ENCODE results near the gene PRICKLE1.

The PRICKLE1 gene

DNA sequence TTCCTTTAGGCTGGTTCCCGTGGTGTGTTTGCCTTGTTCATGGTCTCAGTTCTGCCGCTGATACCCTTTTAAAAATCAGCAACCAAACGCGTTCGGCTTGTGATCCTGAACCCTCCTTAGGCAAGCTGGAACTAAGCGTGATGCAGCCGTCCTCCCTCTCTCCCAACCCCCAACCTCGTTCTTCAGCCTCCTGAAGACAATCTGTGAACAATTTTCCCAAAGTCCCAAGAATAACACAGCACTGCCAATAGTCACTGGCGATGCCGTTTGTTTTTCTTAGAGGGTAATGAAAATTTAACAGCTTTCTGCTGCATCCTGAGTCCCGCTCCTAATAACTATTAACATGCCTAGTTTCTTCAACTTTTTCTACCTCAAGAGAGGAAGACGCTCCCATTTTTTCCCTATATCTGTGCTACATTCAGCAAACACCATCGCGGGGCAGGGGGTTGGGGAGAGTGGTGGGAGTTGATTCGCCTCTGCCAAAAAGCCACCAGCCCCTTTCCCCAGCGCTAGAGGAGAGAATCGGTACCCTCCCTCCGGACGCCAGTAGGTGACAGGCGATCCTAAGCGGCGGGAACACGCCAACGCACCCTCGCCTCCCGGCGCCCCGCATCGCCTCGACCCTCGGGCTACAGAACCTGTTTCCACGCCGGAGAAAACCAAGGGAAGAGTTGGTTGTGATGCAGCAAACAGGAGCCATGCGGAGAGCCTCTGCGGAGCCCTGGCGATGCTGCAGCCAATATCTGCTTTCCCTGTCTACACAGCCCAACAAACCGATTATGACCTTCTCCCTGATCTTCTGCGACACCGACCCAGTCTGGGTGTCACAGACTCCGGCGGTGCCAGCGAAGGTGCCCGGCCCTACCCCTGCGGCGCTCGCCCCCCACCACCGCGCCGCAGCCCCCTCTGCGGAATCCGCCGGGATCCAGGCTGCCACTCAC, 752 bp downstream of the PRICKLE1 start:
- peak; percentile 73 for DNase-seq

DNA sequence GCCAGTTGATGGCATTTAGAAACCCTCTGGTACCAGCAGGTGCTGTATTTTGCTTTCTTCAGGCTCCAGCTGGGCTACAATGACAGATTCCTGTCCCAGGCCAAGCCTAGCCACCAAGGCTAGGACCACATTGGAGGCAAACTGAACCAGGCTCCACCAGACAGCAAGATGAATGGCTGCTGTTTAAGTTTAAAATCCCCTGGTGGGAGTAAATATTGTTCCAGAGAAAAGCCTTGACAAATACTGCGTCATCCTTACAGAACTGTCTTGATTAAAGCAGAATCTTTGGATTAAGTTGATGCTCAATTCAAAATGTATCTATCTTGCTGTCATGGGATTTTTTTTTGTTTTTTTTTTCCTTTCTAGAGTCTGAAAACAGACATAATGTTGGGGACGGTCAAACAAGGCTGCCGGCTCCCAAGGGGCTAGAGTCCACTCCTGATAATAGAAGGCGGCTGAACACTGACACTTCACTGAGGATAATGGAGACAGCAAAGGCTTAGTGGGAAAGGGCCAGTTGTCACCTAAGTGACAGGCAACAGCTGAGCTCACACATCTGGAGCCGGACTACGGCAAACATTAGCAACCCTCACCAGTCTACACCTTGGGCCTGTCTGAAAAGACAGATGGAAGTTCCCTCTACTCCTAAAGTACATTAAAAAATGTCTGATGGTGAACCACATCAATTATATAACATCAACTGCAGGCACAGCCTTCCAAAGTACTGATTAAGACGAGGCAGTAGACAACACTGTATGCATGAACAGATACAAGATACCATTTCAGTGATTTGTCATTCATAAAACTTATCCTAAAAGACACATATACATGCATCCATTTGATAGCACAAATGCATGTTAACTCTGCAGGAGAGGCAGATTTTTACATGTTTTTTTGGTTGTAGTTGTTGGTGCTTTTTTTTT, 1.7 kb downstream of the PRICKLE1 start:
- DNase-seq, result peak; percentile 26

DNA sequence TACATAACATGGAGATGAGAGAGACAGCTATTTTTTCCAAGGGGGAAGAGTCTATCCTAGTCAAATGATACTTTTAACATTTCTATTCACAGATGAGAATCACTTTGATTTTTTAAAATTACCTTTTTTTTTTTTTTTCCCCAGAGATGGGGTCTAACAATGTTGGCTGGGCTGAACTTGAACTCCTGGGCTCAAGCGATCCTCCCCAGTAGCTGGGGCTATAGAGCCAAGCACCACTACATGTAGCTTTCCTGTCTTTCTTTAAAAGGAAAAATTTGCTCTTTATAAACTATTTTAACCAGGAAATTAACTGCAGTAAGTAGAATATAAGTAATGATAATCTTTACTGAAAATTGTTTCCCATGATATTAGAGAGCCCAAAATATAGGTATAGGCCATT, 3.3 kb downstream of the PRICKLE1 start:
- no peak for DNase-seq

DNA sequence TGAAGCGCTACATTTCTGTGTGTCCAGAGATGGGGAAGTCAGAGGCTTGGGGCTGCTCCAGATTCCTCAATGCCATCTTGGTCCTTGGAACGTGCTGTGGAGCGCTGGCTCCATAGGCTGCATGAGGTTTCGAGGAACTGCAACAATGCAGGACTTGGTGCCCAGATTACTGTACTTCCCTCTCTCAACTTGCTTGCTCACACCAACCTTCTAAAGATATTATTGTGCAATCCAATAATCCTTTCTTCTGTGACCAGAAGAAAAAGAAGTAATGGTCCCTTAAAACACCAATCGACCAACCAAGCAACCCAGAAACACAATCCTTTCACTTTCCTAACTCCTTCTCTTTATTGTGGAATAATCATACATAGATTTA, 3.7 kb downstream of the PRICKLE1 start:
- peak; percentile 42 for DNase-seq

DNA sequence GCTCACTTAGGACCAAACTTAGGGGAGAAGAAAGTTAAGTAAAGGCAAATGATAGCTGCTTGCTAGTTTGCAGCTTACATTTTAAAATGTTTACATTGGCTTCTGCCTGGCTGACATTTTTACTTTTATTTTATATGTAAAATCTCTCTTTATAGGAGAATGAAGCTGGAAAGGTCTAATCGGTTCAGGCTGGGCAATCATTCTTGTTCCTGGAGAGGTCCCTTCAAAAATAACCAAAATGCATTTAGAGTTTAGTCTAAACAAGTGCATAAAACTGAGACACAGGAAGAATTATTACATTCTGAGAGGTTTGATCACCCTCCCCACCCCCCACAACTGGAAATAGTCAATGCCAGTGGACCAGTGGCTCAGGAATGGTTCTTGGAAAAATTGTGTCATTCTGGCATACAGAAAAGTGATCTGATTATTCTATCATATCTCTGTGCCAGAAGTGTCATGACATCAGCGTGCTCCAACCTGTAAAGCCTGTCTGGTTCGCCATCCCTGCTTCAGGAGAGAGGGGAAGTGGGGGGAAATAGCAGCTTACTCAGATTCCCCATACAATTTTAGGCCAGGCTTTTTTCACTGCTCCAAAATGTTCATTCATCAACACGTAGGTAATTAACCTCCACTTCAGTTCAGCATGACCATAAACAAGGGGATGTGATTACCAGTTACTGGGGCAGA, 4.2 kb downstream of the PRICKLE1 start:
- no peak for DNase-seq

DNA sequence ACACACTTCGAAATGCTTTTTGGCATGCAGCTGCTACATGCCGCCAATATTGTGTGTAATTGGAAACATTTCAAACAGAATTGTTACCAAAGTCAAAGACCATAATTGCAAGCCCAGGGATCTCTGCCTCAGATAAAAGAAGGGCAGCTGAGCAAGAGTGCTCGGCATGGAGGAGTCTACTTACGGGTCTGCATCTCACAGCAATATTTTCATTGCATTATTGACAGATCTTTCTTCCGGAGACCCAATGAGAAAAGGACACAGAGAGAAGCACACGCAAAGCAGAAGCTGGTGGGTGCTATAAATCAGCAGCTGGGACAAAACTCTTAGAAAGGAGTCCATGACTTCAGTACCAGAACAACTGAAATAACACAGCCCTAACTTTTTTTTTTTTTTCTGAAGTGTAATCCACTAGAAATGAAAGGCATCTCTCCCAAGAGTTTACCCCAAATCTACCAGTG, 4.9 kb downstream of the PRICKLE1 start:
- no peak for DNase-seq

DNA sequence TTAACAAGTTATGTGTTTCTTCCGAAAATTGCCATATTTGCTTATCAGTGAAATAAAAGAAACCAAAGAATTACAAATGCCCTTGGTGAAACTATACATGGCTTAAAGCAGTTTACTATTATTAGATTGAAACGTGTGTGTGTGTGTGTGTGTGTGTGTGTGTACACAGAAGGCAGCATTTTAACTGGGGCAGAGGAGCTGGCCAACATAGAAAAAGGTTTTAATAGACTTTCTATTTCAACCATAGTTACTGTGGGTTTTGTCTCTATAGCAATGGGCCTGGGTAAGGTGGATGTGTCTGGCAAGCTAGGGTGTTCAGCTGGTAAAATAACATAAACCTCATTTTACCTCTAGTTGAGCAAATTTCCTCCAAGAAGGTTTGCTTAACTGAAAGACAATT, 6.5 kb downstream of the PRICKLE1 start:
- DNase-seq, result no peak

DNA sequence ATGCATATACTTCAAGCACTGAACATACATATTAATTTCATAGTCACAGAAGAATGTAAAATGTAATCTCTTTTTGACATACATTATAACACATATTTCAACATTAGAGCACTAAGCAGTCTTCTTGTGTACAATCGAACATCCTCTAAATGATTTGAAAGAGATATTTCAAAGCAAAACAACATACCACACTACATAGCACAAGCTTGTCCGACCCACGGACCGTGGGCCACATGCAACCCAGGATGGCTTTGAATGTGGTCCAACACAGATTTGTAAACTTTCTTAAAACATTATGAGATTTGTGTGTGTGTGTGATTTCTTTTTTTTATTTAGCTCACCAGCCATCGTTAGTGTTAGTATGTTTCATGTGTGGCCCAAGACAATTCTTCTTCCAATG, 7.0 kb downstream of the PRICKLE1 start:
- DNase-seq, result no peak

DNA sequence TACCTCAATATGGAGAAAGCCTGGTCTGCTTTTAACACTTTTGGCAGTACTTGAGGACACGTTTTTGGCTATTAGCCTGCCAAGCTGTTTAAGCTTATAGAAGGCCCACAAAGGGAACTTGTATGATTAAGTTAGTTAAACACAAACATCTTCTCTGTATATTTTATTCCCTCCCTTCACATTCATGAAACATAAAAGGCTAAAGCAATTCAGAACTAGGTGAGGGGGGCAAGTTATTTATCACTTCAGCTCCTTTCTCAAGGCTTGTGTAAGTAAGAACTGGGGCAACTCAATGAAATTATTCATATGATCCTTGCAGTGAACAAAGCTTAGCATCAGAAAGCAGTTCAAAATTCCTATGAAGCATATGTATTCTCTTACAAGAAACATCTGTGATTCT, 7.5 kb downstream of the PRICKLE1 start:
- no peak for DNase-seq

DNA sequence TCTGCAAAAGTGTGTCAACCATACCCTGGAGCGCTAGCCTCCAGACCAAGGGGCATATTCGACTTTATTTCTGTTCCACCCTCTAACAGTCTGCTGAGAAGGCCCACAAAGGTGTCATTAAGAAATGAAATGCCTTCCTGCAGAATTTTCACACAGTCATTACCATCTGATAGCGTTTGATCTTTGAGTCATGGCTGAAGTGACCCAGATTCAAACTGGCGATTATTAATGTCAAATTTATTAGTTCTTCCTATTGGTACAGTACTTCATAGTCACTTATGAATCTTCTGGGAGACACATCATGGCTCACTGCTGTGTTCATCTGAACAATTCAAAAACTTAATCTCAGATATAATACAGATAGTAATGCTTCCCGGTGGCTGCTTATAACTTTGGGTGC, 13.2 kb downstream of the PRICKLE1 start:
- no peak for DNase-seq

DNA sequence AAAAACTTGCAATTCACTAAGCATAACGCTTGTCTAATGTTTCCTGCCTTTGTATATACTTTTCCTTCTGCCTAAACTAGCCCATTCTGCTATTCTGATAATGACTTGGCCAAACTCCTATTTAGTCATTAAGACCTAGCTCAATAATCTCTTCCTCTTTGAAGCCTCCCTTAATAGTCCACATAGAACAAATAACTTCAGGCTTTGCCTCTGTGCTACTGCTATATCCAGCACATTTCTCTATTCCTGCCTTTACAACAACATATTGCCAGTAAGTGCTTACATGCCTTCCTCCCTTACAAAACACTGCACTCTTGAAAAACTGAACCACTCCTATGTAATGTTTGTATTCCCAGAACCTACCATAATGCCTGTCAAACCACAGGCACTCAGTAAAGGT, 13.8 kb downstream of the PRICKLE1 start:
- peak; percentile 16 for DNase-seq

DNA sequence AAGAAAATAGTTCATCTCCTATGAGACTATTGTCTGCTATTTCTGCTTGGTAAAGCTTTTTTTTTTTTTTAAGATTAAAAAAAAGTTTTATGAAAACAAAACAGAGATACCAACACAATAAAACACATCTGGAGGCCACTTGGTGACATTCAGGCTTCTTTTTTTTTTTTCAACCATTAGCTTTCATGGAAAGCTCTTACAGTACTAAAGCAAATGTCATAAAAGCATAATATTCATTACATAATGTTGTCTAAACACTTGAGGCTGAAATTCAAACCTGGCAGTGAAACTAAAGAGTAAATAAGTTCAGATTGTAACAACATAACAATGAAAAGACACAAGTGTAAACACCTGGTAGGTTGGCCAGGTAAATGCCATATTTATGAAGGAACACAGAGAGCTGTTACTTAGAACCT, 14.7 kb downstream of the PRICKLE1 start:
- no peak for DNase-seq

DNA sequence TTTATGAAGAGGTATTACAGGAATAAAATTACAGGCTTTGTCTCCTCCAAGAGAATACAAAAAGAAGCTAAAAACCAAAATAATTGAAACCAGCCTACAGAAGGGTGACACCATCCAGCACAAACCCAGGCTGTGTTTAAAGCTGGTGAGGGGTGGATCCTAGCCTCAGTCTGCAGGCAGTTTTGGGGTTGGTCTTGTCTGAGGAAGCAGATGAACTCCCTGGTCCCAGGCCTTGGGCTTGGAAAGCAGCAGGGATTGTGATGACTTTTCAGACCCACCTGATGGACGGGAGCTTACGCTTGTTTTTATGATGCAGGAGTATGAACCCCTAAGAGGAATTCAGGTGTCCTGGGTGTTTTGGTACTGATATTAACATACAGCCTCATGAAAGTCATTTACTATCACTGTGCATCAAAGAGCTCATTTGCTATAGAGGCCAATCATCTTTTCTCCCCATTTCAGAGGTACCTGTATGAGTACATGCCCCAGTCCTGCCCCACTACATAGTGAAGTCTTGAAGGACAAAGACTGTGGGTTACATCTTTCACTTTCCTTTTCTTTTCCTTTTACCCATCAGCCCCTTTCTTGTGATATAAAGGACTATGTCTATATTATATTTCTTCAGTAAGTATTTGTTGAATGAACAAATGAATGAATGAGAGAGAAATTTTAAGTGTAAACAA, 18.1 kb downstream of the PRICKLE1 start:
- peak; percentile 41 for DNase-seq

DNA sequence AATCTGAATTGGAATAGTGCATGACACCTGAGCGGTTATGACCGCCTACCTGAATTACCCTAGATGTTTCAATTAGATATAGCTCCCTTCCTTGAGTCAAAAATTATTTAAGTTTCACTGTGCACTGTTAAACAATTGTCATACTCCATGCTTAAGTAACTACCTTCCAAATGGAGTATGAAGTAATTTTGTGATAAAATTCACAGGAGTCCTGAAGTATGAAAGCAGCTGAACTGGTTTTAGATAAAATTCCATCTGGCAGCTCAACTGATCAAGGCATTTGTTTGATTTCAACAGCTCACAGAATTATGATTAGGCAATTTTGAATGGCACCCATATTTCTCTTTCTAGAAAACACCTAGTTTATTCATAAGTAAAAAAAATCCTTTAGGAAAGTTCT, 19.5 kb downstream of the PRICKLE1 start:
- DNase-seq, result no peak

DNA sequence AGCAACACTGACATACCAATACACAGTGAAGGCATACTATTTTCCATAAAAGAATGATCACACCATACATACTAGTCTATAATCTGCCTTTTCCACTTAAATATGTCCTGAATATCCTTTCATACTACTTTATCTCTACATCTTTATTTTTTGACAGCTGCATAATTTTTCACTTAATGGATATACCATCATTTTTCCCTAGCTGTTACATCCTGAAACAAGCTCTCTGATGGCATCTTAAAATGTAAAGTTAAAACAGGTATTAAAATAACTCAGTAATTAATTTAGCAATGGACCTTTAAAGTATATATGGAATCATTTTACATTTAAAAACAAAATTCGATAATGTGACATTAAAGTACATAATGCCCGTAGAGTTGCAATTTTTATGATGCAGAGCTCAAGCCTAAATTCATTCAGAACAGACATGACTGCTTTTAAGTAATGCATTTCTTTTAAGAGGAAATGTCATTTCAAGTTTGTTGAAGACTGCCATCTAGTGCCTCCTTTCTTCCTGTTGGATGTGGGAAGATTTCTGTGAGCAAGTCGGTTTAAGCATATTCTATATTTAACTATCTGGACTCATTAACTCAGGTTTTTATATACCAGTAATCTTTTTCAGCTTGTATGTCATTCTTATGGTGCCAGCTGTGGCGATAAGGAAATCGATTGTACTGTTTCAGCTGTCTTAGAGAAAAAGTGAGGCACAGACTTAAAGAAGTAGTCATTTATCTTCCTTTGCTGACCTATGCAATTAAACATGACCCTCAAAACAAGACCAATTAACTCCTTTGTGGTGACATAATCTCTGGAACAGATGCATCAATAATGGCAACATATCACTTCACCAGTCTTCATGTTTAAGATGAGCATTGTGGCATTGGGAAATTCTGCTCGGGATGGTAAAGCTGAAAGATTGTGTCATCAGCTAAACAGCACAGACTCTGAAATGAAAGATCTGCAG, 20.3 kb downstream of the PRICKLE1 start:
- DNase-seq, result peak; percentile 87

DNA sequence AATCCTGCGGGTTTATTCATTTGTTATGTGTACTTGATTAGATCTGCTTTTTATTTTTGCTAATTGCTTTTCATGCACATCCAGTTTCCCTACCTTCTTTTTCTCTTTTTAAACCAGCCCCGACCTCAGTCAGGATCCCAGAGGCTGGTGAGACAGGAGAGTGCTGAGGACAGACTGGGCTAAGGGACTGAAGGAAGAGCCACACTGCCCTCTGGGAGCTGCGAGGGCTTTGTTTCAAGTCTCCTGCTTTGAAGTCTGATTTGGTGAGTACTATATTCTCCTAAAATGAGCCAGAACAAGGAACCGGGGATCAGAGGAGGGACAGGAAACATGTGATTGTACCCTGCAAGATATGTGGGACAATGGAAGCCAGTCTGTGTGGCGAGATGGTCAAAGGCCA, 23.9 kb downstream of the PRICKLE1 start:
- DNase-seq, result peak; percentile 56

DNA sequence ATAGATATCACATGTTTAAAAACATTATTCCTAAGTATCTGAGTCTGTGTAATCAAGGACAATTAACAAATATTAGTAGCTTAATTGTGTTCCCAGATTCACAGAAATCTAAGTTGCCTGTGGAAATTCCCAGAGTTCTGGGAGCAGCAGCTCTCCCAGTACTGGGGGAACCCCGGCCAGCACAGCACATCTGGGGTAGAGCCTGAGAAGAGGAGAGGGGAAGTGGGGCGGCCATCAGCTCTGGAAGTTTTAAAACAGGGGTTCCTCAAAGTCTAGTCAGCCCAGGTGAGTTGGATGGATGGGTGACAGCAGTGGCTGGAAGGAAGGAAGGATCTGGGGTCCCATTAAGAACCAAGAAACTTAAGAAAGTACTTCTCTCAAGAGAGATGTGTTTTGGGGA, 24.6 kb downstream of the PRICKLE1 start:
- no peak for DNase-seq

DNA sequence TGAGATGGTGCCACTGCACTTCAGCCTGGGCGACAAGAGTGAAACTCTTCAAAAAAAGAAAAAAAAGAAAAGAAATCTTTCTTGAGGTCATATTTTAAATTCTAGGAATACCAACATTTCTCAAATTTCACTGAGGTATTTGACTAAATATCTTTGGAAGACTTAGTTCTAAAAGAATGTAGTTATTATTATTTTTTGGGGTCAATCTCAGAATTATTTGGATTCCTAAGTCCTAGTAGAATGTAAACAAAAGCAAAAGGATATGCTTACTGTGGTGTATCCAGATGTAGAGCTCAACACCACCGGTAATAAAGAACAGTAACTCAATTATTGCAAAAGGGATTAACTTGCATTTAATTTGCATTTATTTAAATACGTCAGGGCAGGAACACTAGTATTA, 25.0 kb downstream of the PRICKLE1 start:
- no peak for DNase-seq

DNA sequence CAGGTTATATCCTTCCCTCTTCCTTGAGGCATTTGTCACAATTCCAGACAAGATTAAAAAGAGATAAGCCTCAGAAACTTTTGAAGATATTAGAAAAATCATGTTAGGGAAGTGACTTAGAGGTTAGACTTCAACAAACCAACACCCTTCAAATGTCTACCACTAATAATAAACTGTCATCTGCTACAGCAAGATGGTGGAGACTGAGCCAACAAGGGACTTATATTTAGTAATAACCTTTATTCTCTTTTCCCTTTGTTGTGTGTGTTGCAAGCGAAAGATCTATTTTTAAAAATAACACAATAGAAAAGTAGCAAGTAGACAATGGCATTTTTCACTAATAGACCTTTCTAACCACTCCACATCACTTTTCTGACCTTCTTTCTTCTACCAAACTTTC, 28.6 kb downstream of the PRICKLE1 start:
- DNase-seq, result no peak

DNA sequence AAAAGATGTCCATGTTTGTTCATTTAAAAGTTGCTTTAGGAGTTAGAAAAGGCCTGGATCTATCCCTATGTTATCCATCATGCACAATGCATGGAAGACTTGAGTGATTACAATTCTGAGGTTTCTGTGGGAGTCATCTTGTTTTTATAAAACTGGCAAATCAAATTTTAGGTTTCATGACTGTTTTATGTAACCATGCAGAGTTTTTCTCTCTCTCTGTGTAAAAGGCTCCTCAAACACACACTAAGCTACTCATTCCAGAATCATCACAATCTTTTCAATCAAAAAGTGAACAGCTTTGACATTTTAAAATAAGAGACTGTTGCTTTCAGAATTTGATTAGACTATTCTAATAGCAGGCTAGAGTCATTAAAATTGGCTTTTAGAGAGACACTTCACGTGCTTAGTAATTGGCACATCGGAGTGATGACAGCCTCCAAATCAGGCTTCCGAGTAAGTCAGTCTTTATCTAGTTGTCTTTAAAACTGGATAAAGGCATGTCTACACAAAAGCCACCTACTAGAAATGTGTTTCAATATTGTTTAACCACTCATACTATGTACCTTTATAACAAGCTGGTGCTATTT, 31.9 kb downstream of the PRICKLE1 start:
- no peak for DNase-seq

DNA sequence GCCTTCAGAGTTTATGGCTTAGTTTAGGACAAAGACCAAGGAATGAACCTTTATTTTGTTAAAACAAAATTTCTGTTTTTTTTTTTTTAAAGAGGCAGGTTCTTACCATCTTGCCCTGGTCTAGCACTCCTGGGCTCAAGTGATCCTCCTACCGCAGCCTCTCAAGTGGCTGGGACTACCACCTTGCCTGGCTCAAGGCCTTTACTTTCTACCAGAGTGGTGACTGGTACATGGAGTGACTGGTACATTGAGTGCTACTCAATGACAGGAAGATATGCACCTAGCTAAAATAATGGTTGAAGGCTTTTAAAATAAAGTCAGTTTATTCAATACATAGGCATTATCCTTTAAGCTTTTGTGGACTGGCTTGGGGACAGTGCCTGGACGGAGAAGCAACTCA, 32.6 kb downstream of the PRICKLE1 start:
- no peak for DNase-seq
